GM12892 (cell line): ENCODE measurements around the gene PSME2.
A peak's percentile ranks its signal among the peaks of the same experiment; 100 is the strongest.

ENCODE experiments used
- DNase-seq: peaks from one replicate; pipeline ENCODE4 v3.0.0; 2011; ENCODE audit not compliant: insufficient read length
- FAIRE-seq: peaks from 2 replicates; lab custom pipeline; 2011; peaks lifted over from hg19 to GRCh38; lab: Jason Lieb, UNC
- POLR2A ChIP-seq: IDR thresholded peaks from 2 replicates; pipeline ENCODE4 v1.6.1; 2011; ENCODE audit warnings: low read depth, low read length, control low read depth
- POLR2AphosphoS5 ChIP-seq: IDR thresholded peaks from 2 replicates; pipeline ENCODE4 v1.6.1; 2011; ENCODE audit warnings: low read depth, low read length, control low read depth
- TAF1 ChIP-seq: IDR thresholded peaks from 2 replicates; pipeline ENCODE4 v1.6.1; 2011; ENCODE audit warnings: low read depth, mild to moderate bottlenecking, control low read depth, low read length, borderline replicate concordance

The PSME2 gene

GRCh38 chr14:24186831-24187538 is 40.6 kb upstream of the PSME2 start:
- no peak for TF ChIP-seq POLR2AphosphoS5
- no peak for TF ChIP-seq POLR2A
- TF ChIP-seq TAF1, result no peak
- FAIRE-seq (no peak), DNase-seq (no peak)

GRCh38 chr14:24185741-24186140 is 39.3 kb upstream of the PSME2 start:
- DNase-seq (no peak), FAIRE-seq (no peak)
- TF ChIP-seq TAF1 (no peak), POLR2AphosphoS5 (no peak), POLR2A (no peak)

GRCh38 chr14:24185026-24185425 is 38.6 kb upstream of the PSME2 start:
- no peak for FAIRE-seq
- TF ChIP-seq TAF1 (no peak), POLR2A (peak; percentile 37; the same call in 1 of the 2 replicates)
- no peak for DNase-seq

GRCh38 chr14:24184104-24184970 is 37.9 kb upstream of the PSME2 start:
- no peak for TF ChIP-seq TAF1
- no peak for DNase-seq
- FAIRE-seq, result no peak

- DNase-seq (no peak), FAIRE-seq (no peak)
- TF ChIP-seq TAF1, result no peak
- no peak for TF ChIP-seq POLR2AphosphoS5
- TF ChIP-seq POLR2A, result 0 out of 2 replicates have a peak, but pooled peaks have one; percentile 2
Measured at GRCh38 chr14:24183014-24183481, 36.6 kb upstream of the PSME2 start.

GRCh38 chr14:24182110-24182882 is 35.9 kb upstream of the PSME2 start:
- FAIRE-seq, result no peak
- no peak for DNase-seq
- TF ChIP-seq POLR2A, result 0 out of 2 replicates have a peak, but pooled peaks have one; percentile 17
- TF ChIP-seq TAF1, result no peak
- 0 out of 2 replicates have a peak, but pooled peaks have one; percentile 40 for TF ChIP-seq POLR2AphosphoS5

GRCh38 chr14:24181371-24182077 is 35.1 kb upstream of the PSME2 start:
- FAIRE-seq (no peak), DNase-seq (no peak)
- TF ChIP-seq POLR2A (peak; percentile 64), POLR2AphosphoS5 (peak; percentile 63; the same call in 1 of the 2 replicates), TAF1 (no peak)

- no peak for FAIRE-seq
- DNase-seq, result no peak
- no peak; the same call in 1 of the 2 replicates for TF ChIP-seq POLR2A
- TF ChIP-seq TAF1, result no peak
- TF ChIP-seq POLR2AphosphoS5, result peak; percentile 53
Measured at GRCh38 chr14:24179961-24180796, 33.8 kb upstream of the PSME2 start.

- FAIRE-seq (no peak), DNase-seq (no peak)
- TF ChIP-seq TAF1 (no peak), POLR2AphosphoS5 (peak; percentile 45; the same call in 1 of the 2 replicates), POLR2A (peak; percentile 30; the same call in 1 of the 2 replicates)
Measured at GRCh38 chr14:24179294-24179960, 33.0 kb upstream of the PSME2 start.
